Lung (tissue), 12 donors: ENCODE data around the gene ANKHD1. TPM values are rescaled to one million over a fixed set of nuclear protein-coding genes. Genes with fewer than 3 reads are reported as not detected.

ENCODE experiments used
- ATAC-seq: fragments of 200-7000 bp; cut with Tn5 transposase; one replicate; pipeline ENCODE4 v1.9.1; 2020; ENCODE audit warnings: moderate number of reproducible peaks; ENCODE audit not compliant: insufficient read depth, low FRiP score
- DNase-seq, 3 donors: peaks; one replicate each; pipeline ENCODE4 v3.0.0-alpha.2; 2013 to 2017
- H3K27ac ChIP-seq, 2 donors: one replicate each; pipeline ENCODE4 v1.5.1; 2013; ENCODE audit warnings: mild to moderate bottlenecking in 2 of 2, moderate library complexity in 2 of 2, control low read depth in 1 of 2, inconsistent platforms in 1 of 2, low read depth in 1 of 2, low read length in 1 of 2
- H3K27me3 ChIP-seq, 3 donors: one replicate each; pipeline ENCODE4 v1.5.1; 2013; ENCODE audit warnings: low read length in 2 of 3; ENCODE audit not compliant: control insufficient read depth in 3 of 3, insufficient read depth in 3 of 3
- H3K36me3 ChIP-seq, 4 donors: one replicate each; pipeline ENCODE4 v1.5.1; 2013; ENCODE audit warnings: low read length in 4 of 4, mild to moderate bottlenecking in 1 of 4, moderate library complexity in 1 of 4; ENCODE audit not compliant: control insufficient read depth in 4 of 4, insufficient read depth in 4 of 4
- H3K4me1 ChIP-seq, 5 donors: one replicate each; pipeline ENCODE4 v1.5.1; 2013; ENCODE audit warnings: low read length in 5 of 5, mild to moderate bottlenecking in 2 of 5, moderate library complexity in 1 of 5; ENCODE audit not compliant: control insufficient read depth in 5 of 5, insufficient read depth in 5 of 5
- H3K4me3 ChIP-seq: one replicate; pipeline ENCODE4 v1.5.1; 2013; ENCODE audit warnings: mild to moderate bottlenecking, control low read depth, moderate library complexity
- H3K9ac ChIP-seq, 2 donors: one replicate each; pipeline ENCODE4 v1.5.1; 2013; ENCODE audit warnings: low read length in 2 of 2, control low read depth in 1 of 2; ENCODE audit not compliant: insufficient read depth in 1 of 2
- H3K9me3 ChIP-seq, 4 donors: one replicate each; pipeline ENCODE4 v1.5.1; 2013; ENCODE audit warnings: low read length in 3 of 4, mild to moderate bottlenecking in 1 of 4, moderate library complexity in 1 of 4; ENCODE audit not compliant: control insufficient read depth in 4 of 4, insufficient read depth in 3 of 4
- CTCF ChIP-seq: IDR thresholded peaks from 2 replicates; pipeline ENCODE4 v1.5.1; 2012; ENCODE audit warnings: mild to moderate bottlenecking; ENCODE audit errors: control extremely low read depth, extremely low read depth
- WGBS, 2 donors: extraction: QIAGEN DNeasy Blood & Tissue Kit; methylation state at CpG; one replicate each; pipeline ENCODE4 v1.1.7; 2013; 5-methylcytosine and 5-hydroxymethylcytosine counted together
- polyA plus RNA-seq, 2 donors: library from polyadenylated mRNA; stranded (reverse); fragments of 200-250 nt; gene quantifications; one replicate each; pipeline ENCODE4 v1.2.1, GENCODE V29; 2013
- total RNA-seq, 2 donors: library from RNA; depleted of rRNA in 1 of 2; stranded (reverse); fragments of >200 nt in 1 of 2; gene quantifications; one replicate each; pipeline ENCODE4 v1.2.1, GENCODE V29; 2014 to 2021
- donor health status: control.
- donor health status: control.
- donor health status: Bipolar disorder and iron deficiency.
- donor health status: healthy.
- donor health status: DM: yes; HTN: yes; CAD: no.

ANKHD1 gene
- total and polyA plus RNA-seq, 4 donors: 53.0 to 200 (median 90.8) TPM

- ATAC-seq: no peak
- no peak overlapping the region for H3K9ac ChIP-seq
- no peaks in the 10 kb centered on the region for H3K9me3 ChIP-seq
- no peak for DNase-seq
- H3K36me3 ChIP-seq: peaks cover 4 to 17% (median 12%) of the 10 kb centered on the region in 4 donors
- H3K27me3 ChIP-seq: no peaks in the 10 kb centered on the region
- no peak overlapping the region for H3K27ac ChIP-seq
- no peak for TF ChIP-seq CTCF
- 86 to 98% methylated on average over 1 of the region's 1 CpG for WGBS, 2 donors
- peaks cover 0 to 4% (median 0%) of the 10 kb centered on the region in 5 donors for H3K4me1 ChIP-seq
- H3K4me3 ChIP-seq: no peak overlapping the region
Measured at GRCh38 chr5:140466981-140467742, 65.5 kb downstream of the ANKHD1 start.

GRCh38 chr5:140468188-140468587, 66.6 kb downstream of the ANKHD1 start:
- peaks cover 5 to 17% (median 13%) of the 10 kb centered on the region in 4 donors for H3K36me3 ChIP-seq
- H3K9ac ChIP-seq: no peak overlapping the region
- no peaks in the 10 kb centered on the region for H3K9me3 ChIP-seq
- no peaks in the 10 kb centered on the region for H3K27me3 ChIP-seq
- no peak for DNase-seq
- H3K4me3 ChIP-seq: no peak overlapping the region
- WGBS, 2 donors: 75 to 90% methylated on average over 3 of the region's 3 CpGs
- TF ChIP-seq CTCF: no peak
- H3K4me1 ChIP-seq: peaks cover 0 to 4% (median 0%) of the 10 kb centered on the region in 5 donors
- no peak for ATAC-seq
- H3K27ac ChIP-seq: no peak overlapping the region

GRCh38 chr5:140469259-140469658, 67.6 kb downstream of the ANKHD1 start:
- TF ChIP-seq CTCF: no peak
- Histone ChIP-seq H3K27ac (no peak overlapping the region), H3K4me3 (no peak overlapping the region), H3K36me3 (peaks cover 5 to 19% (median 13%) of the 10 kb centered on the region in 4 donors), H3K9ac (no peak overlapping the region), H3K27me3 (no peaks in the 10 kb centered on the region), H3K9me3 (no peaks in the 10 kb centered on the region), H3K4me1 (peaks cover 0 to 4% (median 0%) of the 10 kb centered on the region in 5 donors)
- DNase-seq (no peak), ATAC-seq (no peak)
- 75 to 77% methylated on average over 6 of the region's 6 CpGs for WGBS, 2 donors
